ENCODE data around the gene CPSF2. TPM values are rescaled to one million over a fixed set of nuclear protein-coding genes. Genes with fewer than 3 reads are reported as not detected.

The CPSF2 gene
- total RNA-seq, 1 experiment from 2014 or later, result 80.3 TPM

GRCh38 chr14:92108345-92109254, 13.2 kb upstream of the CPSF2 start:
- POLR2A ChIA-PET, result no interaction called here
- no peak for TF ChIP-seq CTCF (IDR thresholded peaks at IDR 0.05; ENCODE audit: insufficient read depth in 1 of 2, low read depth in 1 of 2, low read length in 1 of 2, severe bottlenecking in 1 of 2, unreplicated experiment in 1 of 2)

GRCh38 chr14:92109490-92109889, 12.3 kb upstream of the CPSF2 start:
- no peak for DNase-seq
- H3K36me3 Mint-ChIP-seq (ENCODE audit: insufficient read depth, unreplicated experiment), result peaks cover 5% of the 10 kb centered on the region
- no peaks in the 10 kb centered on the region; the same call in 1 of the 2 replicates for H3K4me1 ChIP-seq
- TF ChIP-seq CTCF (IDR thresholded peaks at IDR 0.05; ENCODE audit: insufficient read depth in 1 of 2, low read depth in 1 of 2, low read length in 1 of 2, severe bottlenecking in 1 of 2, unreplicated experiment in 1 of 2), result no peak
- BruUV-seq (replicated peaks), result no TSS peak
- POLR2A ChIA-PET, result no interaction called here
- no peaks in the 10 kb centered on the region for H3K9me3 Mint-ChIP-seq (ENCODE audit: unreplicated experiment)
- H3K4me1 Mint-ChIP-seq (ENCODE audit: low read depth, unreplicated experiment), result no peaks in the 10 kb centered on the region
- intact Hi-C loops (cut with micrococcal nuclease; ENCODE audit: unreplicated experiment), result no loop called here
- CTCF ChIA-PET, result no interaction called here
- H3K9me3 ChIP-seq, result no peaks in the 10 kb centered on the region
- no peaks in the 10 kb centered on the region for H3K36me3 ChIP-seq (ENCODE audit: control insufficient read depth, insufficient read depth, low read length)
- no peaks in the 10 kb centered on the region for H3K27me3 ChIP-seq (replicated peaks; ENCODE audit: control insufficient read depth, insufficient read depth, low read length)
- no peak overlapping the region for H3K4me3 ChIP-seq (ENCODE audit: low read depth, low read length)
- no peak overlapping the region for H3K4me3 Mint-ChIP-seq (ENCODE audit: unreplicated experiment)
- H3K27me3 Mint-ChIP-seq (ENCODE audit: insufficient read depth, unreplicated experiment), result no peaks in the 10 kb centered on the region
- no peak overlapping the region for H3K27ac Mint-ChIP-seq (ENCODE audit: unreplicated experiment)

More at GRCh38 chr14:92108345-92109254, 13.2 kb upstream of the CPSF2 start:
- no peak for DNase-seq
- Histone ChIP-seq H3K4me1 (peaks cover 3% of the 10 kb centered on the region), H3K4me3 (ENCODE audit: low read depth, low read length) (no peak overlapping the region), H3K27me3 (replicated peaks; ENCODE audit: control insufficient read depth, insufficient read depth, low read length) (no peaks in the 10 kb centered on the region), H3K36me3 (ENCODE audit: control insufficient read depth, insufficient read depth, low read length) (no peaks in the 10 kb centered on the region), H3K9me3 (no peaks in the 10 kb centered on the region)
- no peak overlapping the region for H3K27ac Mint-ChIP-seq (ENCODE audit: unreplicated experiment)
- no peaks in the 10 kb centered on the region for H3K27me3 Mint-ChIP-seq (ENCODE audit: insufficient read depth, unreplicated experiment)
- peaks cover 5% of the 10 kb centered on the region for H3K36me3 Mint-ChIP-seq (ENCODE audit: insufficient read depth, unreplicated experiment)
- intact Hi-C loops (cut with micrococcal nuclease; ENCODE audit: unreplicated experiment), result no loop called here
- BruUV-seq (replicated peaks), result no TSS peak
- H3K4me3 Mint-ChIP-seq (ENCODE audit: unreplicated experiment), result no peak overlapping the region
- H3K9me3 Mint-ChIP-seq (ENCODE audit: unreplicated experiment), result no peaks in the 10 kb centered on the region
- no peaks in the 10 kb centered on the region for H3K4me1 Mint-ChIP-seq (ENCODE audit: low read depth, unreplicated experiment)
- CTCF ChIA-PET, result no interaction called here

GRCh38 chr14:92121207-92121669, 531 bp upstream of the CPSF2 start:
- Mint-ChIP-seq H3K36me3 (ENCODE audit: insufficient read depth, unreplicated experiment) (peaks cover 50% of the 10 kb centered on the region), H3K4me1 (ENCODE audit: low read depth, unreplicated experiment) (peaks cover 8% of the 10 kb centered on the region)
- CTCF ChIA-PET, result interaction anchor here (1.4 to 3.9 kb wide), 2 partner anchors 14 to 17 kb away, joined by 5 to 35 read pairs; partner anchors contain the start of gene ATXN3

More at GRCh38 chr14:92121207-92121669, 531 bp upstream of the CPSF2 start:
- Histone ChIP-seq H3K36me3 (ENCODE audit: control insufficient read depth, insufficient read depth, low read length) (no peaks in the 10 kb centered on the region), H3K4me1 (peaks cover 3% of the 10 kb centered on the region; the same call in 1 of the 2 replicates), H3K9me3 (no peaks in the 10 kb centered on the region), H3K4me3 (ENCODE audit: low read depth, low read length) (peak overlapping the region; percentile 98), H3K27me3 (replicated peaks; ENCODE audit: control insufficient read depth, insufficient read depth, low read length) (no peaks in the 10 kb centered on the region)
- intact Hi-C loops (cut with micrococcal nuclease; ENCODE audit: unreplicated experiment), result no loop called here
- Mint-ChIP-seq H3K9me3 (ENCODE audit: unreplicated experiment) (no peaks in the 10 kb centered on the region), H3K27me3 (ENCODE audit: insufficient read depth, unreplicated experiment) (no peaks in the 10 kb centered on the region), H3K27ac (ENCODE audit: unreplicated experiment) (peak overlapping the region; percentile 99), H3K4me3 (ENCODE audit: unreplicated experiment) (peak overlapping the region; percentile 91)
- no peak for DNase-seq
- TSS peak; percentile 69 for BruUV-seq (replicated peaks)
- no peak for TF ChIP-seq CTCF (IDR thresholded peaks at IDR 0.05; ENCODE audit: insufficient read depth in 1 of 2, low read depth in 1 of 2, low read length in 1 of 2, severe bottlenecking in 1 of 2, unreplicated experiment in 1 of 2)
- POLR2A ChIA-PET, result interaction anchor here (0.5 to 2.0 kb wide), 6 partner anchors 14 to 222 kb away, joined by 3 to 25 read pairs (median 4); partner anchors contain the start of genes ATXN3 and TRIP11
